OCI-M2 (cell line): ENCODE data around the gene LCA5.
"Not testable (repeated sequence)": the region's sequence is repeated elsewhere in the genome, so short reads cannot be mapped to it uniquely, and the experiment has no call there.

Experiments
- DNase-seq: peaks from one replicate; lab custom pipeline; 2025; ENCODE audit not compliant: unreplicated experiment; lab: John Stamatoyannopoulos, UW

The LCA5 gene

DNA sequence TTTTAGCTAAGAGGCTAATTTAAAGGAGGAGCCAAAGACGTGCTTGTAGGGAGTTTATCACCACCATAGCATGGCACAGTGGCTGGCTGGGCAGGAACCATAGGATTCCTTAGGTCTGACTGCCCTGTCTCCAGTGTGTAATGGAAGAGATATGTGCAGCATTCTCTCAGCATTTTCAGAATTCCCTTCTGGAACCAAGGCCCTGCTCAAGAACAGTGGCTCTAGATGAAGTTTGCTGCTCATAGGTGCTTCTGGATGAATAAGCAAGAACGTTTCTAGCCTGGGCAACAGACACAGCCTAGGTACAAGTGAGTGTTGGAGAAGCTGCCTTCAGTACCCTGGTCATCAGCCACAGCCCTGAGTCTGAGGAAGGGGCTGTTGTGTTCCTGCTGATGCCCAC lies 69.1 kb downstream of the LCA5 start:
- DNase-seq = no peak

DNA sequence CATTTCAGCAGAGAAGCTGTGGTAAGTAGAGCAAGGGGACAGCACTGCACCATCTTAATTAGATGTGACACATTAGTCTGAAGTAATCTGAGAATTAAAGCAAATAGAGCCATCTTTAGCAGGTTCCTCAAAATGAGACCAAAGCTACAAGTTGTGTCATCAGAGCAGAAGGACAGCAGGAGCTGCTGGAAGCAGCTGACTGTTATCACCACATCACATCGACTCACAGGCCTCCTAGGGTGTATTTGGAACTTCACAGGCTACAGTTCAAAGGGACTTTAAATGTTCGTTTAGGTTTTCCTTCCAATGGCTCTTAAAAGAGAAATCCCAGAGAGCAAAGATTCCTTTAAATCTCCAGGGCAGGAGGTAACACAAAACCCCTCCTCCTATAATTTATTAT lies 69.5 kb downstream of the LCA5 start:
- DNase-seq = no peak

DNA sequence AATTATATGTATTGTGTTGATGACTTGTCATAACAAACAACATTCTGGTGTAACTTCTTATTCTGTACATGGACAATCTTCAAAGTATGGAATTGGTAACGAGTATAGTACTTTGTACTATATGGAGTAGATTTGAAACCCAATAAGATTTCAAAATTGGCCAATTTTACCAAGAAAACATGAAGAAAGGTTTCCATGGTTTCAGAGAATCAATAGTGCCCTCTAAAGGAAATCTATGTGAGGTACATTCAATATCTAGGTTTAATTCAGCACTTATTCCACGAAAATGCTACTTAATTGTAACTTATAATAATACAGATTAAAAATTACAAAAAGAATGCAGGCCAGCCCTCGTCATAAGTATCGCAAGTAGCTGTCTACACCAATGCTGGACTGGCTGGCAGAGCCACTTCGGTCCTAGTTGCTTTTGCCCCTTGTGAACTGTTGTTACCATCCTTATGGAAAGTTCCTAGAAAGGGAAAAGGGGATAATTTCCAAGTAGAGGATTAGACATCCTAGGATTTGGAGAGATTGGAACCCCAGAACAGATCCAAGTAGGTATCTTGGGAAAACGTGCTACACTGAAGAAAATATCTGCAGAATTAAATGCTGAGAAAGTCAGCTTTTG lies 70.9 kb downstream of the LCA5 start:
- DNase-seq = no peak

- DNase-seq = no peak
These were observed 71.8 kb downstream of the LCA5 start for GRCh38 chr6:79465381-79465780.

DNA sequence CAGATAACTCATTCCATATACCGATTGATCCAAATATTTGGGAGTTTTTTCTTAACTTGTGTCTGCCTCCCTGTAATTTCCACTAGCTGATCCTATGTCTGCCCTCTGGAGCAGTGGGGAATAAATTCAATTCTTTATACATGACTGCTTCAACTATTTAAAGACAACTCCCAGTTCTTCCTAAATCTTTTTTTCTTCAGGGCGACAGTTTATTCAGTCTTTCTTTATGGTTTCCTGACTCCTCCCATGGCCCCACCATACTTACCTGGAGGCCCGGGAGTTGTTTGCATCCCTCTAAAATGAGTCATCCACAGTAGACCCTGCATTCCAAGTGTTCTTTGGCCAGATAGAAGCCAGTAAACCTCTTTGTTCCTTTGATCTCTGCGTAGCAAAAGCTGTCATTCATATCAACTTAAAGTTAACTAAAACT lies 73.6 kb downstream of the LCA5 start:
- DNase-seq = no peak

GRCh38 chr6:79461205-79461604 lies 76.0 kb downstream of the LCA5 start:
- DNase-seq = no peak

- no peak for DNase-seq
These were observed 81.8 kb downstream of the LCA5 start for GRCh38 chr6:79455446-79455845.

DNA sequence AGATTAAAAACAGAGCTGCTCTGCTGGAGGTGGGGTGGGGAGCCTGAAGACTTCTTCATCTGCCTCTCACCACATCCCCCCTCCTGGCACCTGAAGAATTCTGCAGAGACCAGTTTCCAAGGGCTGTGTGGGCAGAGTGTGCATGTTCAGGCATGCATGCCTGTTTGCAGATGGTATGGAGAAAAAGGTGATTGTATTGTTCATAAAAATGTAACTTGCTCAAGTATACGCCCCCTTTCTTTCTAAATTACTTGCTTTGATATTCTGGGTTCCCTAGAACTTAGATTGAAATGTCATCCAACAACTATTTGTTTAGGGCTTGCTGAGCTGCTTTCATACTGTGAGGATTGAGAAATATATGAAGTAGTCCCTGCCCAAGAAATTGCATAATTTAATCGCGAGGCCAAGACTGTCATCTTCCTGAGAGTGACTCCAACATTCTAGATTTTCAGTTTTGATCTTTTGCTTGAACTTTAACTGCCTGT lies 83.6 kb downstream of the LCA5 start:
- no peak for DNase-seq

DNA sequence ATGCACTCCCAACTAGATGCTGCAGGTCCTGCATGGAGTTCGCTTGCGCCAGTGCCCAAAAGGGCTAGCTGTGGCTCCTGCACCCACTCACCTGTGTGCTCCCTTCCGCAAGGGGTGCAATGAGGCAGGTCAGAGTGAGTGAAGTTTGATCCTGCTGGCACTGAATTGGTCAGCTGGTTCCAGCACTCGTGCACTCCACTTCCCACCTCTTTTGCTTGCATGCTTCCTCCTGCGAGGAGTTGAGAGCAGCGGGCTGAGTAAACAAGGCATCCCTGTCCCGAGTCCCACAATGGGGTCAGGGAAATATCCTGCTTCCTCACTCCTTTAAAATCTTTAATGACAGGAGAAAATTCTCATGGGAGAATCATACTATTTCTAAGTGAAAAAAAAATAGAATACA lies 86.2 kb downstream of the LCA5 start:
- DNase-seq = no peak

GRCh38 chr6:79446006-79446405 lies 91.2 kb downstream of the LCA5 start:
- DNase-seq = no peak

DNA sequence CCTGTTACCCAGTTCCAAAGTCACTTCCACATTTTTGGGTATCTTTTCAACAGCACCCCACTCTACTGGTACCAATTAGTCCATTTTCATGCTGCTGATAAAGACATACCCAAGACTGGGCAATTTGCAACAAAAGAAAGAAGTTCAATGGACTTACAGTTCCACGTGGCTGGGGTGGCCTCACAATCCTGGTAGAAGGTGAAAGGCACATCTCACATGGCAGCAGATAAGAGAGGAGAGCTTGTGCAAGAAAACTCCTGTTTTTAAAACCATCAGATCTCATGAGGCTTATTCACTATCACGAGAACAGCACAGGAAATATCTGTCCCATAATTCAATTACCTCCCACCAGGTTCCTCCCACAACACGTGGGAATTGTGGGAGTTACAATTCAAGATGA lies 93.4 kb downstream of the LCA5 start:
- DNase-seq = not testable (repeated sequence)

GRCh38 chr6:79441192-79441591 lies 96.0 kb downstream of the LCA5 start:
- DNase-seq = no peak

- DNase-seq = no peak
These were observed 96.6 kb downstream of the LCA5 start for GRCh38 chr6:79440598-79440997.

DNA sequence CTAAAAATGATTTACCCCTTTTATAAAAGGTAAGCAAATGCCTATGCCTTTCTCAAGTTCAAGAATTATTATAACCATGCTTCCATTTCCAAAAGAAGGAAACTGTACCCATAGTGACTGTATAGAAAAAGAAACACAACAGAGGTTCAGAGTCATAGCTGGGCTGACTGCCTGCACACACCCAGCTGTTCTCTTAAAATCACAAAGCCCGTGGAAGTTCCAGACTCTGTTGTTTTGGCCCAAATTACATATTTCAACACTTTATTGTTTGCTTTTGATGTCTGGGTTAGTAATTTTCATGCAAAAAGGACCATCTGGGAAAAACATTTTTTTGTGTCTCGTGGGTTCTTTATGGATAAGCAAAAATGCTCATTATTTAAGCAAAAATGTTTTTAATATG lies 99.2 kb downstream of the LCA5 start:
- no peak for DNase-seq

DNA sequence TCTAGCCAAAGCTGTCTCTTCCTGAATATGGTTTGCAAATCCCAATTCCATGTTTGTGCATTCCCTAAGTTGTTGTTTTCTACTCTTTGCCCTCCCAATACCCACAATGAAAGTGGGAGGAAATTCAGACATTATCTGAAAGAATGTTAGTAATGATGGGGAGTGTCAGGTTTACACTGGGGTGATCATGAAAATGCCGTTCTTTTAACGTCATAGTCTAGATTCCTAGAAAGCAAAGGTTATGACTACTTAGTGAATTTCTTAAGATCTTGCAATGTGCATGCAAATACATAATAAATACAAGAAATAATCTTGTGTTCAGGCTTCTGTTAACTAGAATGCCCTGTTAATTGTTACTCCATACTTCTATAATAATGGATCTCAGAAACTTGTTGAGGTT lies 101.0 kb downstream of the LCA5 start:
- no peak for DNase-seq

- DNase-seq = no peak
These were observed 101.5 kb downstream of the LCA5 start for GRCh38 chr6:79435746-79436145.
